CD4-positive, alpha-beta T cell (primary cell): Measurements from ENCODE around the gene POSTN. TPM values are rescaled to one million over a fixed set of nuclear protein-coding genes. Genes with fewer than 3 reads are reported as not detected.

Experiments used
- ATAC-seq: fragments of 200-7000 bp; cut with Tn5 transposase; one replicate; pipeline ENCODE4 v1.10.0; 2022; ENCODE audit warnings: mild to moderate bottlenecking; ENCODE audit not compliant: poor library complexity
- CTCF ChIA-PET: fragments of 350-600 bp; sonication (Branson Sonifier 250); formaldehyde crosslinking; loops from one replicate; lab custom pipeline; 2021; ENCODE audit warnings: antibody characterized with exemption, inconsistent platforms; lab: Charles Lee
- POLR2A ChIA-PET: fragments of 350-600 bp; sonication (Branson Sonifier 250); formaldehyde crosslinking; loops from one replicate; lab custom pipeline; 2021; ENCODE audit warnings: antibody characterized with exemption, inconsistent platforms; lab: Charles Lee
- DNase-seq, 14 experiments: peaks; one replicate each; pipeline ENCODE4 v3.0.0-alpha.2; 2013 to 2020; ENCODE audit warnings: mixed read lengths in 2 of 14
- H3K27ac ChIP-seq, 2 donors: one replicate each; pipeline versions ENCODE4 v1.5.1 to v1.7.0; 2013; ENCODE audit warnings: low read length in 2 of 2, low read depth in 1 of 2, mild to moderate bottlenecking in 1 of 2
- H3K27me3 ChIP-seq, 2 experiments: 1 replicate in 1 of 2; 2 replicates in 1 of 2; pipeline versions ENCODE4 v1.6.1 to v1.7.0; 2013; ENCODE audit warnings: low read length in 2 of 2, control low read depth in 1 of 2, mild to moderate bottlenecking in 1 of 2, moderate library complexity in 1 of 2; ENCODE audit not compliant: insufficient read depth in 2 of 2, control insufficient read depth in 1 of 2
- H3K36me3 ChIP-seq: one replicate; pipeline ENCODE4 v1.6.1; 2013; ENCODE audit warnings: low read length, control low read depth; ENCODE audit not compliant: insufficient read depth
- H3K4me1 ChIP-seq: one replicate; pipeline ENCODE4 v1.6.1; 2013; ENCODE audit warnings: low read length, control low read depth; ENCODE audit not compliant: insufficient read depth
- H3K4me3 ChIP-seq: one replicate; pipeline ENCODE4 v1.5.1; 2013; ENCODE audit warnings: mild to moderate bottlenecking, low read length, moderate library complexity
- H3K9me3 ChIP-seq, 2 experiments: 1 replicate in 1 of 2; 2 replicates in 1 of 2; pipeline versions ENCODE4 v1.6.1 to v1.7.0; 2013; ENCODE audit warnings: low read length in 2 of 2, mild to moderate bottlenecking in 2 of 2, control low read depth in 1 of 2, moderate library complexity in 1 of 2; ENCODE audit not compliant: control insufficient read depth in 1 of 2, insufficient read depth in 1 of 2
- H3K27ac Mint-ChIP-seq: one replicate; pipeline ENCODE4 v1.8.0; 2020; ENCODE audit warnings: mixed read lengths
- H3K27me3 Mint-ChIP-seq: one replicate; pipeline ENCODE4 v1.8.0; 2021; ENCODE audit warnings: mixed read lengths
- H3K36me3 Mint-ChIP-seq: one replicate; pipeline ENCODE4 v1.8.0; 2021; ENCODE audit warnings: low read depth, mixed read lengths
- H3K4me1 Mint-ChIP-seq: one replicate; pipeline ENCODE4 v1.8.0; 2021; ENCODE audit warnings: low read depth, mixed read lengths
- H3K4me3 Mint-ChIP-seq: one replicate; pipeline ENCODE4 v1.8.0; 2020; ENCODE audit warnings: mild to moderate bottlenecking, mixed read lengths
- H3K9me3 Mint-ChIP-seq: one replicate; pipeline ENCODE4 v1.8.0; 2020; ENCODE audit warnings: mixed read lengths
- intact Hi-C, 2 experiments: fragments of 100-400 bp; cut with DNase I in 1 of 2; cut with micrococcal nuclease in 1 of 2; formaldehyde crosslinking; loops; one replicate each; pipeline versions ENCODE4 v1.15.1 to v1.9.0; 2023 to 2025; cut with DNase I, micrococcal nuclease
- total RNA-seq, 174 experiments: library from RNA in 2 of 174; stranded (reverse) in 2 of 174; gene quantifications; one replicate each; pipeline ENCODE4 v1.2.3 and lab custom pipeline; 2021 to 2026
- TF ChIP-seq, protein P1 (sequence below): fragments of 200-600 bp; IDR thresholded peaks from one replicate; pipeline ENCODE4 v1.8.0; 2022; ENCODE audit warnings: antibody characterized with exemption, mild to moderate bottlenecking

Gene POSTN
- total RNA-seq, 2 experiments from 2014 or later: not detected

DNA sequence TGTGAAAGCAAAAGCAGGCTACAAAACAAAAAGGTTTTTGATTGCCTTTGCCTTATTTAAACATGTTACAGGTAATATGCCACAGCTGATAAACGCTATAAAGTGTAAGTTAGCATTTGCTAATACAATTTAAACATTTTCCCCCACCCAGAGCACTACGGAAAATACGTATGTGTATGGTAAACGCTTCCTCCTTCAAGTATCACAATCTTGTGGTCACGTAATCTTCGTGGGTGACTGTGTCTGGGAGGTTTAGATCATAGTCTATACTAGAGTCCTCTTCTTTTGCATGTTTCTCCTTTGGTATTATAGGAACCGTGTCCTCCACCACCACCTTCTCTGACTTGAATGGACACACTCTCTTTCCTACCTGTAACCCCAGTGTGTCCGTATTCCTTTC lies 38.1 kb upstream of the POSTN start:
- Mint-ChIP-seq H3K4me3 (no peak overlapping the region), H3K9me3 (no peaks in the 10 kb centered on the region), H3K4me1 (no peaks in the 10 kb centered on the region), H3K27me3 (no peaks in the 10 kb centered on the region), H3K27ac (no peak overlapping the region), H3K36me3 (no peaks in the 10 kb centered on the region)
- no peak overlapping the region for H3K27ac ChIP-seq
- no peaks in the 10 kb centered on the region for H3K36me3 ChIP-seq
- CTCF ChIA-PET: no interaction called here
- no peak for DNase-seq
- no peaks in the 10 kb centered on the region for H3K27me3 ChIP-seq
- H3K9me3 ChIP-seq: no peaks in the 10 kb centered on the region
- intact Hi-C loops: no loop called here
- no peaks in the 10 kb centered on the region for H3K4me1 ChIP-seq
- no peak overlapping the region for H3K4me3 ChIP-seq
- POLR2A ChIA-PET: no interaction called here
- no peak for ATAC-seq
- TF ChIP-seq, protein P1, sequence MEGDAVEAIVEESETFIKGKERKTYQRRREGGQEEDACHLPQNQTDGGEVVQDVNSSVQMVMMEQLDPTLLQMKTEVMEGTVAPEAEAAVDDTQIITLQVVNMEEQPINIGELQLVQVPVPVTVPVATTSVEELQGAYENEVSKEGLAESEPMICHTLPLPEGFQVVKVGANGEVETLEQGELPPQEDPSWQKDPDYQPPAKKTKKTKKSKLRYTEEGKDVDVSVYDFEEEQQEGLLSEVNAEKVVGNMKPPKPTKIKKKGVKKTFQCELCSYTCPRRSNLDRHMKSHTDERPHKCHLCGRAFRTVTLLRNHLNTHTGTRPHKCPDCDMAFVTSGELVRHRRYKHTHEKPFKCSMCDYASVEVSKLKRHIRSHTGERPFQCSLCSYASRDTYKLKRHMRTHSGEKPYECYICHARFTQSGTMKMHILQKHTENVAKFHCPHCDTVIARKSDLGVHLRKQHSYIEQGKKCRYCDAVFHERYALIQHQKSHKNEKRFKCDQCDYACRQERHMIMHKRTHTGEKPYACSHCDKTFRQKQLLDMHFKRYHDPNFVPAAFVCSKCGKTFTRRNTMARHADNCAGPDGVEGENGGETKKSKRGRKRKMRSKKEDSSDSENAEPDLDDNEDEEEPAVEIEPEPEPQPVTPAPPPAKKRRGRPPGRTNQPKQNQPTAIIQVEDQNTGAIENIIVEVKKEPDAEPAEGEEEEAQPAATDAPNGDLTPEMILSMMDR: no peak

DNA sequence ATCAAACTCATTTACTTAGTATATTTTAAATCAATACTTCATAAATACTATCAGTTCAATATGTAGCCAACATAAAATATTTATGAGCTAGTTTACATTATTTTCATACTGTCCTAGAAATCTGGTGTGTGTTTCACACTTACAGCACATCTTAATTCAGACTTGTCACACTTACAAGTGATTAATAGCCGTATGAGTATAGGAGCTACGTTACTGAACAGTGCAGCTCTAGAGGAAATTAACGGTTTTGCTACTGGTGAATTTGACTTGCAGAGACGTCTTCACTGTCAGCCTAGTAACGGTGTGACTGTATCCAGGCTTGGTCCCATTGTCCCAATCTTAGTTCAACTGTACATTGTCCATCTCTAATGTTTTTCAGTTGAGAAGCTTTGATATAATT lies 33.7 kb upstream of the POSTN start:
- Histone ChIP-seq H3K4me3 (no peak overlapping the region), H3K9me3 (no peaks in the 10 kb centered on the region), H3K27ac (no peak overlapping the region), H3K27me3 (no peaks in the 10 kb centered on the region), H3K36me3 (no peaks in the 10 kb centered on the region), H3K4me1 (no peaks in the 10 kb centered on the region)
- Mint-ChIP-seq H3K27ac (no peak overlapping the region), H3K9me3 (peaks cover 2% of the 10 kb centered on the region), H3K36me3 (no peaks in the 10 kb centered on the region), H3K4me3 (no peak overlapping the region), H3K4me1 (no peaks in the 10 kb centered on the region), H3K27me3 (no peaks in the 10 kb centered on the region)
- POLR2A ChIA-PET: no interaction called here
- DNase-seq (no peak), ATAC-seq (no peak)
- intact Hi-C loops: no loop called here
- CTCF ChIA-PET: no interaction called here
- TF ChIP-seq, protein P1: no peak

- POLR2A ChIA-PET: no interaction called here
- no peak for DNase-seq
- TF ChIP-seq, protein P1: no peak
Measured at GRCh38 chr13:37627428-37627827, 28.9 kb upstream of the POSTN start.

More at GRCh38 chr13:37627428-37627827, 28.9 kb upstream of the POSTN start:
- Mint-ChIP-seq H3K27ac (no peak overlapping the region), H3K27me3 (no peaks in the 10 kb centered on the region), H3K4me3 (no peak overlapping the region), H3K9me3 (peaks cover 5% of the 10 kb centered on the region), H3K36me3 (no peaks in the 10 kb centered on the region), H3K4me1 (no peaks in the 10 kb centered on the region)
- H3K4me3 ChIP-seq: no peak overlapping the region
- no peaks in the 10 kb centered on the region for H3K36me3 ChIP-seq
- H3K4me1 ChIP-seq: no peaks in the 10 kb centered on the region
- ATAC-seq: no peak
- intact Hi-C loops: no loop called here
- no peaks in the 10 kb centered on the region for H3K27me3 ChIP-seq
- CTCF ChIA-PET: no interaction called here
- no peak overlapping the region for H3K27ac ChIP-seq
- H3K9me3 ChIP-seq: peaks cover 0 to 4% of the 10 kb centered on the region in 2 experiments
